ENCODE measurements around the gene EPHB4.

Gene EPHB4

GRCh38 chr7:100867776-100868485, 40.6 kb upstream of the EPHB4 start:
- TF ChIP-seq, protein P1, sequence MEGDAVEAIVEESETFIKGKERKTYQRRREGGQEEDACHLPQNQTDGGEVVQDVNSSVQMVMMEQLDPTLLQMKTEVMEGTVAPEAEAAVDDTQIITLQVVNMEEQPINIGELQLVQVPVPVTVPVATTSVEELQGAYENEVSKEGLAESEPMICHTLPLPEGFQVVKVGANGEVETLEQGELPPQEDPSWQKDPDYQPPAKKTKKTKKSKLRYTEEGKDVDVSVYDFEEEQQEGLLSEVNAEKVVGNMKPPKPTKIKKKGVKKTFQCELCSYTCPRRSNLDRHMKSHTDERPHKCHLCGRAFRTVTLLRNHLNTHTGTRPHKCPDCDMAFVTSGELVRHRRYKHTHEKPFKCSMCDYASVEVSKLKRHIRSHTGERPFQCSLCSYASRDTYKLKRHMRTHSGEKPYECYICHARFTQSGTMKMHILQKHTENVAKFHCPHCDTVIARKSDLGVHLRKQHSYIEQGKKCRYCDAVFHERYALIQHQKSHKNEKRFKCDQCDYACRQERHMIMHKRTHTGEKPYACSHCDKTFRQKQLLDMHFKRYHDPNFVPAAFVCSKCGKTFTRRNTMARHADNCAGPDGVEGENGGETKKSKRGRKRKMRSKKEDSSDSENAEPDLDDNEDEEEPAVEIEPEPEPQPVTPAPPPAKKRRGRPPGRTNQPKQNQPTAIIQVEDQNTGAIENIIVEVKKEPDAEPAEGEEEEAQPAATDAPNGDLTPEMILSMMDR (IDR thresholded peaks at IDR 0.05; ENCODE audit: low read depth, low read length, missing control alignments): no peak
- in situ Hi-C loops (cut with HindIII; ENCODE audit: low sequenced_read_pairs): no loop called here
- no peak for DNase-seq (ENCODE audit: low read depth)
- peak overlapping the region; percentile 97 for H3K4me3 ChIP-seq (ENCODE audit: low read depth, low read length)

DNA sequence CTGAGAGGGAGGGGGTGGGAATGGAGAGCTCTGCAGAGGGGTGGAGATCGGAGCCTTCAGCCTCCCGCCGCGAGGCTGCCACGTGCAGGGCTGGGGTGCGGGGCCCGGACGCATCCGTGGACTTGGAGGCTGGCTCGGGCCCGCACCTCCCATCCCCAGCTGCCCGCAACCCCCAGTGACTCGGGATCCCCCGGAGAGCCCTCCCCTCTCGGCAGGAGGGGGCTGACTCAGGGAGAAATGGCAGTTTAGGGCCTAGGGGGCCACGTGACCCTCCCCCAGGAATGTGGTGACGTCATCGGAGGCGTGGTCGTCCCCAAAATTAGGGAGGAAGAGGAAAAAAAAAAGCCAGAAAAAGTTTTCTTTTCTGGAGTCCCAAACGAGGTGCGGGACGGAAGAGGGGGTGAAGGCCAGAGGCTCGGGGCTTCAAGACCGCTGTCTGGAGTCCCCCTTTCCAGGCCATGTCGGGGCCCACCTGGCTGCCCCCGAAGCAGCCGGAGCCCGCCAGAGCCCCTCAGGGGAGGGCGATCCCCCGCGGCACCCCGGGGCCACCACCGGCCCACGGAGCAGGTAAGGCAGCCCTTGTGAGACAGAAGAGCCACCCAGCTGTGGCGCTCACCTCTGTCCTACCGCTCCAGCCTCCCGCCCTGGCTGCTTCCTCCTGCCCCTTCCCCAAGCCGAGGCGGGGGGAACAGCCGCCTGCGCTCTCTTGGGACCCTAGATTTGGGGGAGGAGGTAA, 39.9 kb upstream of the EPHB4 start, which contains the start of gene TRIP6:
TRIP6 (plus strand) TSS at position 348 of the 736 bp plus-strand sequence; CDS start at position 459, 111 bp downstream.
- peak; percentile 80 for DNase-seq (ENCODE audit: low read depth)
- TF ChIP-seq, protein P1 (IDR thresholded peaks at IDR 0.05; ENCODE audit: low read depth, low read length, missing control alignments): no peak
- peak within 1 kb of the TSS; percentile 97 for H3K4me3 ChIP-seq (ENCODE audit: low read depth, low read length)
- in situ Hi-C loops (cut with HindIII; ENCODE audit: low sequenced_read_pairs): no loop called here

GRCh38 chr7:100866729-100867039, 39.4 kb upstream of the EPHB4 start:
- peak overlapping the region; percentile 97 for H3K4me3 ChIP-seq (ENCODE audit: low read depth, low read length)
- DNase-seq (ENCODE audit: low read depth): no peak
- in situ Hi-C loops (cut with HindIII; ENCODE audit: low sequenced_read_pairs): no loop called here
- TF ChIP-seq, protein P1 (IDR thresholded peaks at IDR 0.05; ENCODE audit: low read depth, low read length, missing control alignments): no peak

GRCh38 chr7:100865938-100866728, 38.8 kb upstream of the EPHB4 start:
- H3K4me3 ChIP-seq (ENCODE audit: low read depth, low read length): no peak overlapping the region
- DNase-seq (ENCODE audit: low read depth): no peak
- in situ Hi-C loops (cut with HindIII; ENCODE audit: low sequenced_read_pairs): no loop called here
- TF ChIP-seq, protein P1 (IDR thresholded peaks at IDR 0.05; ENCODE audit: low read depth, low read length, missing control alignments): no peak

DNA sequence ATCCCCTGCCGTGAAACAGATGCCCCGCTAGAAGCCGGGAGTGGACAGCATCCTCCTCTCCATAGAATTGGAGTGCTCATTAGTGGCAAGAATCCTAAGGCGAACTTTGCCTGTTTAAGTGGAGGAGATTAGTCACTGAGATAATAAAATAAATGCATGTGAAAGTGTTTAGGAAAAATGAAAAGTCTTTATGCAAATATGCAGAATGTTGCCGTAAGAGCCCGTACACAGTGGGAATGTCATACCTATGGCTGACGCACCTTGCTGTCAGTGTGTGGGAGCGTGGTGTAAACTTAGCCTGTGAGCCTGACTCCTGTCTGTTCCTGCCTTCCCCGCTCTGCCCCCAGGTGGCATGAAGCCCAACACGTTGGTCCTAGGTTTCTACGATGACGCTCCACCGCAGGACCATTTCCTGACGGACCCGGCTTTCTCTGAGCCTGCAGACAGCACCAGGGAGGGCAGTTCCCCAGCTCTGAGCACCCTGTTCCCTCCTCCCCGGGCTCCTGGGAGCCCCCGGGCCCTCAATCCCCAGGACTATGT, 38.1 kb upstream of the EPHB4 start:
- in situ Hi-C loops (cut with HindIII; ENCODE audit: low sequenced_read_pairs): no loop called here
- peak; percentile 37 for DNase-seq (ENCODE audit: low read depth)
- TF ChIP-seq, protein P1 (IDR thresholded peaks at IDR 0.05; ENCODE audit: low read depth, low read length, missing control alignments): no peak
- H3K4me3 ChIP-seq (ENCODE audit: low read depth, low read length): no peak overlapping the region

- no peak for DNase-seq (ENCODE audit: low read depth)
- in situ Hi-C loops (cut with HindIII; ENCODE audit: low sequenced_read_pairs): no loop called here
- TF ChIP-seq, protein P1 (IDR thresholded peaks at IDR 0.05; ENCODE audit: low read depth, low read length, missing control alignments): no peak
Observed at GRCh38 chr7:100864263-100864845, 37.0 kb upstream of the EPHB4 start.

More at GRCh38 chr7:100864263-100864845, 37.0 kb upstream of the EPHB4 start:
- H3K4me3 ChIP-seq (ENCODE audit: low read depth, low read length): no peak overlapping the region

Data from astrocyte of the cerebellum (primary cell).